22Rv1 (cell line): ENCODE measurements around the gene IGFBP7.

Source experiments
- CTCF ChIP-seq: fragments of 450-650 bp; IDR thresholded peaks from 2 replicates; pipeline ENCODE4 v1.5.1; 2017; ENCODE audit warnings: mild to moderate bottlenecking
- ZFX ChIP-seq: fragments of 450-650 bp; IDR thresholded peaks from 2 replicates; pipeline ENCODE4 v1.6.1; 2017; ENCODE audit warnings: antibody characterized with exemption, borderline replicate concordance

DNA sequence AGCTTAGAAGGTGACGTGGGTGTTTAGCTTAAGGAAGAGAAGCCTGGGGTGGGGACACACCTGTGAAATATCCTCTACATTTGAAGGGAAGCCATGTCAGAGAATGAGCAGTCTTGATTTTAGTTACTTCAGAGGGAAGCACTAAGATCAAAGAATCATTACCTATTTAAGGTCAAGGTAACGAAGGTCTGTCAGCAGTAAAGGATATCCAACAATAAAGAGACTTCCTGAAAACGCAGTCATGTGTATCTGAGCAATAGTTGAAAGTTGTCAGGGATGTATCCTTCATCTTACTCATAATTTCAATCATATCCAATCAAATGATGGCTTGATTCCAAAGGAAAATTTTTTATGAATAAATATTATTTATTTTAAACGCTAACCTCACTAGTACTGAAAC lies 33.5 kb downstream of the IGFBP7 start:
- no peak for TF ChIP-seq CTCF
- no peak for TF ChIP-seq ZFX
